ENCODE results near the gene RNF222.
"Not testable (repeated sequence)": the region's sequence is repeated elsewhere in the genome, so short reads cannot be mapped to it uniquely, and the experiment has no call there.

RNF222 gene

GRCh38 chr17:8409966-8410882 lies 12.6 kb upstream of the RNF222 start:
- DNase-seq = peak; percentile 84

- DNase-seq = no peak
Measured at GRCh38 chr17:8408371-8408770, 10.7 kb upstream of the RNF222 start.

GRCh38 chr17:8406174-8406573 lies 8.5 kb upstream of the RNF222 start:
- no peak for DNase-seq

GRCh38 chr17:8405499-8406016 lies 7.9 kb upstream of the RNF222 start:
- no peak for DNase-seq

GRCh38 chr17:8402921-8403536 lies 5.4 kb upstream of the RNF222 start:
- DNase-seq = no peak

- no peak for DNase-seq
Measured at GRCh38 chr17:8401107-8401506, 3.5 kb upstream of the RNF222 start.

GRCh38 chr17:8398980-8399379 lies 1.4 kb upstream of the RNF222 start:
- no peak for DNase-seq

- not testable (repeated sequence) for DNase-seq
Measured at GRCh38 chr17:8394497-8394896, 3.1 kb downstream of the RNF222 start.

- DNase-seq = no peak
Measured at GRCh38 chr17:8393470-8394231, 4.0 kb downstream of the RNF222 start.

- DNase-seq = no peak
Measured at GRCh38 chr17:8392674-8393469, 4.8 kb downstream of the RNF222 start.

- no peak for DNase-seq
Measured at GRCh38 chr17:8392274-8392673, 5.4 kb downstream of the RNF222 start.

GRCh38 chr17:8391711-8392110 lies 5.9 kb downstream of the RNF222 start:
- no peak for DNase-seq

- no peak for DNase-seq
Measured at GRCh38 chr17:8387914-8388651, 9.5 kb downstream of the RNF222 start.

- no peak for DNase-seq
Measured at GRCh38 chr17:8386841-8387240, 10.8 kb downstream of the RNF222 start.

- DNase-seq = no peak
Measured at GRCh38 chr17:8384801-8385378, 12.7 kb downstream of the RNF222 start.

GRCh38 chr17:8383143-8383822 lies 14.3 kb downstream of the RNF222 start, which contains the start of gene RPL26:
TSS of gene RPL26 (minus strand) at chr17:8383193. CDS start at chr17:8382310, 883 bp downstream.
- peak; percentile 99 for DNase-seq

- DNase-seq = no peak
Measured at GRCh38 chr17:8382880-8383142, 14.8 kb downstream of the RNF222 start.

- DNase-seq = no peak
Measured at GRCh38 chr17:8382052-8382879, 15.4 kb downstream of the RNF222 start.

- DNase-seq = no peak
Measured at GRCh38 chr17:8380049-8380448, 17.6 kb downstream of the RNF222 start.

- DNase-seq = not testable (repeated sequence)
Measured at GRCh38 chr17:8378117-8378516, 19.5 kb downstream of the RNF222 start.
